HG03457 (cell line): Measurements from ENCODE around the gene NDUFA6.
A peak's percentile ranks its signal among the peaks of the same experiment; 100 is the strongest.
"Not testable (repeated sequence)": the region's sequence is repeated elsewhere in the genome, so short reads cannot be mapped to it uniquely, and the experiment has no call there.

Source experiments
- ATAC-seq: cut with Tn5 transposase; IDR thresholded peaks from one replicate; pipeline ENCODE4 v1.9.1; 2021; ENCODE audit warnings: moderate number of reproducible peaks; ENCODE audit not compliant: unreplicated experiment

NDUFA6 gene

GRCh38 chr22:42072606-42073330, 17.8 kb downstream of the NDUFA6 start:
- ATAC-seq, result no peak

GRCh38 chr22:42071508-42071907, 19.1 kb downstream of the NDUFA6 start:
- ATAC-seq, result not testable (repeated sequence)

GRCh38 chr22:42070517-42071422, 19.8 kb downstream of the NDUFA6 start, which contains the start of gene NAGA:
NAGA (minus strand) TSS chr22:42070812; CDS start chr22:42070297, 515 bp downstream.
- ATAC-seq, result peak; percentile 74

- ATAC-seq, result no peak
Measured at GRCh38 chr22:42069801-42070516, 20.6 kb downstream of the NDUFA6 start.

- ATAC-seq, result no peak
Measured at GRCh38 chr22:42068291-42068690, 22.3 kb downstream of the NDUFA6 start.

GRCh38 chr22:42067671-42068251, 22.8 kb downstream of the NDUFA6 start:
- ATAC-seq, result no peak

- ATAC-seq, result no peak
Measured at GRCh38 chr22:42066937-42067336, 23.6 kb downstream of the NDUFA6 start.

GRCh38 chr22:42066126-42066761, 24.3 kb downstream of the NDUFA6 start:
- ATAC-seq, result no peak

- no peak for ATAC-seq
Measured at GRCh38 chr22:42065438-42066125, 25.0 kb downstream of the NDUFA6 start.

GRCh38 chr22:42064629-42065028, 25.9 kb downstream of the NDUFA6 start:
- ATAC-seq, result no peak

GRCh38 chr22:42062506-42063170, 27.9 kb downstream of the NDUFA6 start:
- no peak for ATAC-seq

GRCh38 chr22:42061041-42061440, 29.5 kb downstream of the NDUFA6 start:
- no peak for ATAC-seq

- ATAC-seq, result no peak
Measured at GRCh38 chr22:42060489-42060888, 30.1 kb downstream of the NDUFA6 start.

- ATAC-seq, result no peak
Measured at GRCh38 chr22:42056757-42057511, 33.6 kb downstream of the NDUFA6 start.

GRCh38 chr22:42052765-42053164, 37.8 kb downstream of the NDUFA6 start:
- no peak for ATAC-seq

GRCh38 chr22:42050641-42051180, 39.9 kb downstream of the NDUFA6 start:
- no peak for ATAC-seq

GRCh38 chr22:42041784-42042183, 48.8 kb downstream of the NDUFA6 start:
- no peak for ATAC-seq

GRCh38 chr22:42039271-42039670, 51.3 kb downstream of the NDUFA6 start:
- ATAC-seq, result no peak
